NCI-H226 (cell line): ENCODE data around the gene CRYGC.
A peak's percentile ranks its signal among the peaks of the same experiment; 100 is the strongest.
"Not testable (repeated sequence)": the region's sequence is repeated elsewhere in the genome, so short reads cannot be mapped to it uniquely, and the experiment has no call there.

ENCODE experiments used
- DNase-seq: peaks from one replicate; pipeline ENCODE4 v3.0.0-alpha.2; 2015

Gene CRYGC

GRCh38 chr2:208135794-208136715 lies 6.4 kb upstream of the CRYGC start:
- no peak for DNase-seq

- DNase-seq, result no peak
These were observed 5.4 kb upstream of the CRYGC start for GRCh38 chr2:208134928-208135586.

- no peak for DNase-seq
These were observed 1.1 kb upstream of the CRYGC start for GRCh38 chr2:208130712-208131110.

- DNase-seq, result no peak
These were observed 1.5 kb downstream of the CRYGC start for GRCh38 chr2:208128136-208128535.

DNA sequence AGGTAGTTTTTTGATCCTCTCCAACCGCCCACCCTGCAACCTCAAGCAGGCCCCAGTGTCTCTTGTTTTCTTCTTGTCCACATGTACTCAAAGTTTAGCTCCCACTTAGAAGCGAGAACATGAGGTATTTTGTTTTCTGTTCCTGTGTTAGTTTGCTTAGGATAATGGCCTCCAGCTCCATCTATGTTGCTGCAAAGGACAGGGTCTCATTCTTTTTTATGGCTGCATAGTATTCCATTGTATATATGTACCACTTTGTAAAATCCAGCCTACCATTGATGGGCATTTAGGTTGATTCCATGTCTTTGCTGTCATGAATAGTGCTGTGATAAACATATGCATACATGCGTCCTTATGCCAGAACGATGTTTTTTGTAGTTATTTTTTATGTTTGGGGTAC lies 2.5 kb downstream of the CRYGC start:
- no peak for DNase-seq

DNA sequence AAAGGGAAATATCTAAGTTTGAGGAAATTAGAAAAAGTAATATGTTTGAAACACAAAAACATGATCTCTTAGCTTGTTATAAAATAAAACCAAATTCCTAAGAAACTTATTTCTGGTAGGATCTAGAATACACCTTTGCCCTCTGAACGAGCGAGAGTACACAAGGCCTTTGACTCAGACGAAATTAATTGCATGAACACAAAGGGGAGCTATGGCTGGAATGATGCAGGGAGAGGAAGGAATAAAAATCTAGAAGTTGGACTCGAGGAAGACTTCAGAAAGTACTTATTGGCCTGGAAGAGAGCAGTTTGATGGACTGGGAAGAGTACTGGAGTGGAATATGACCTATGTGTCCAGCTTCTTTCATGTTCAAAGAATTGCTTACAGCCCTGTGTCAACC lies 4.4 kb downstream of the CRYGC start:
- DNase-seq, result no peak

- not testable (repeated sequence) for DNase-seq
These were observed 5.5 kb downstream of the CRYGC start, which contains the start of gene CRYGD for GRCh38 chr2:208124013-208124715. Gene CRYGD (minus strand): TSS chr2:208124524. CDS start chr2:208124473, 51 bp downstream.

DNA sequence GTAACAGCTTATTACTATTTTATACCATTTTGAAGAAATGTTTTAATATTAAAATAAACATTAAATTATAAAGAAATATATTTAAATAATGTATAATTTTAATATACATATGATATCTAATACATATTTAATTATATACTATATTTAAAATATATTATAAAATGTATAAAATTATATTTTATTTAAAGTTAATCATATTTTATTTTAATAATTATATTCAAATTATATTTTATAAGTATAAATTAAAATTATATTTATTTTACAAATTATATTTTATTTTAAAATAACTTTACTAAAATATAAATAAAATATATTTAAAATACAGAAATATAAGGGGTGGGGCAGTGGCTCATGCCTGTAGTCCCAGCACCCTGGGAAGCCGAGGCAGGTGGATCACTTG lies 7.4 kb downstream of the CRYGC start:
- DNase-seq, result no peak

DNA sequence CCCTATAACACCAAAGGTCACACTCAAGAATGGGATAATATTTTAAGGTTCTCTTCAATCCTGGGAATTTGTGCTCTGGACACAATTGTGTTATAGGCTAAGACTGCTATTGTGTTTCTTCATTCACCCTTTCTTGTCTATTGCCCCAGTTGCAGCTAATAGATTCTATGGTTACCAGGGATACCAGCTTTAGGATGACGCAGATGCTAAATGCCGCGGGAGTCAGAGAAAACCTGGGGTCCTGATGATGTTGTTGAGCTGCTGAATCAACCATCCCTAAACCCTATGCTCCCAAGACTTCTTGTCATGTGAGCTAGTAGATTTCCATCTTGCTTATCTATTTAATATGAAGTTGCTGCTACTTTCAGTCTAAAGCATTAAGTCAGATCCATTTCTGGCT lies 10.7 kb downstream of the CRYGC start:
- no peak for DNase-seq

DNA sequence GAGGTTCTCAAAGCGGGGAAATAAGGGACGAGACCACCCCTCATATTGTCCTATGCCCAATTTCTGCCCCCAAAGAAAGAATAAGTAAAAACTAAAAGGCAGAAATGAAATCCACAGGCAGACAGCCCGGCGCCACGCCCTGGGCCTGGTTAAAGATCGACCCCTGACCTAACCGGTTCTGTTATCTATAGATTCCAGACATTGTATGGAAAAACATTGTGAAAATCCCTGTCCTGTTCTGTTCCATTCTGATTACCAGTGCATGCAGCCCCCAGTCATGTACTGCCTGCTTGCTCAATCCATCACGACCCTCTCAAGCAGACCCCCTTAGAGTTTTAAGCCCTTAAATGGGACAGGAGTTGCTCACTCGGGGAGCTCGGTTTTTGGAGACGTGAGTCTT lies 12.2 kb downstream of the CRYGC start:
- not testable (repeated sequence) for DNase-seq

DNA sequence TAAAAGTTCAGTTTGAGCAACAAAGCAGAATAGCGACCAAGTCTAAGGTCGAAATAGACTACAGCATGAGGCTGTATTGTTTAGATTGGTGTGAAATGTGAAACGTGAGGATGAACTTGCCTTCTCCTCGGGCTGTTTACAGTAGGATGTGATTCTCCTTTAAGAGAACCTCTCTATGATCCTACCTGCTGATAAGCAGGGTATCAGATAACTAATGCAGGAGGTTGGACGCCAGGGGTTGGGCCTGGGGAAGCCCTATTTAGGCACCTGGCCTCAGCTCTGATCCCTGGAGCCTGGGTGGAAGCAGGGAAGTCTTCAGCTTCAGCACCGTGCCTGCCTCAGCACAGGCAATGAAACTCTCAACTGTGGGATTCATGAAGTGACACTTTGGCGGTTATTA lies 16.7 kb downstream of the CRYGC start:
- no peak for DNase-seq

- DNase-seq, result not testable (repeated sequence)
These were observed 17.3 kb downstream of the CRYGC start for GRCh38 chr2:208112273-208112745.

DNA sequence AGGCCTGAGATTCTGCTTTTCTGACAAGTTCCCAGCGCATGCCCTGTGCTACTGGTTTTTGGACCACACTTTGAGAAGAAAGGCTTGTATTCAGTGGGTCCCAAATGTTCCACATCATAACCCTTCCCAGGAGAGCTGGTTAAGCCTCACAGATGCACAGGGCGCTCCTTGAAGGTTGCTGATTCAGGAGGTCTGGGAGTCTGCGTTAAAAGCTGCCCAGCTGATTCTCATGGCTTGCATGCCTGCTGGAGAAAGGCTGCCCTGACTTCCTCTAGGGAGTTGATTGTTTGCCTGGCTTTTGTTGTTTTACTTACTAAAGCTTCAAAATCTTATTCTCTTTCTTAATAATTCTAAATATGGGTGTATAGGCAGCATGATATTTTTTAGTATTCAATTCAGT lies 26.0 kb downstream of the CRYGC start:
- no peak for DNase-seq

GRCh38 chr2:208101716-208102631 lies 27.7 kb downstream of the CRYGC start:
- peak; percentile 1 for DNase-seq

DNA sequence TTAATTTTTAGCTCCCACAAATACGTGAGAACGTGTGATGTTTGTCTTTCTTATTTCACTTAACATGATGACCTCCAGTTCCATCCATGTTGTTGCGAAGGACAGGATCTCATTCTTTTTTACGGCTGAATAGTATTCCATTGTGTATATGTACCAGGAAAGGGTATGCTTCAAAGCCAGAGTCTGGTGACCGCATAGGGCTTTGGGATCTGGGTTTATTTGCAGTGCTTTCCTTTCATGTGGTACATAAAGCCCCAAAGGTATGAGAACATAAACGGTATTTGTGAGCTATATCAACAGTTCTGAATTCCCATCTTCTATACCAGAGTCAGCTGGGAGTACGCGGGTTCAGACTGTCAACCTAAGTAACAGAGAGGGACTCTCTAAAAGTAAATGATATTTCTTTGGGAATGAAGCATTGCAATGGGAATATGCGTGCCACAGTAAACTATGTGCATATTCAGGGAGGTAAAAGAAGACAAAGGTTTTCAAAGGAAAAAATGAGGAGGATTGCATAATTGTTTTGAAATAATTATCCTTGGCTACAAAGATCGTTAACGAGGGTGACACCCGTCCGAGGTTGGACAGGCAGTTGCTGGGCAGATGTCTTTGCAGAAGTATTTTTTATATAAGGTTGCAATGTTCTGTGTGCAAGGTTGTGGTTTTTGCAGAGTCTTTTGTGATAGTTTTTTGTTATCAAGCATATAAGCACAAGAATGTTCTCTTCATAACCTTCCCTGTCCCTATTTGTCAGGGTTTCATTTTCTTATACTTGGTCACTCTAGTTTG lies 29.8 kb downstream of the CRYGC start:
- DNase-seq, result no peak

DNA sequence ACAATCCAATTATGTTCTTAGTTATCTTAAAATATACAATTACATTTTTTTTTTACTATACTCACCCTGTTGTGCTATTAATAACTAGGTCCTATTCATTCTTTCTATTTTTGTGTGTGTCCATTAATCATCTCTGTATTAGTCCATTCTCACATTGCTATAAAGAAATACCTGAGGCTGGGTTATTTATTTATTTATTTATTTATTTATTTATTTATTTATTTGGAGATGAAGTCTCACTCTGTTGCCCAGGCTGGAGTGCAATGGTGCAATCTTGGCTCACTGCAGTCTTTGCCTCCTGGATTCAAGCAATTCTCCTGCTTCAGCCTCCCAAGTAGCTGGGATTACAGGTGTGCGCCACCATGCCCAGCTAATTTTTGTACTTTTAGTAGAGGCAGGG lies 30.9 kb downstream of the CRYGC start:
- DNase-seq, result not testable (repeated sequence)

DNA sequence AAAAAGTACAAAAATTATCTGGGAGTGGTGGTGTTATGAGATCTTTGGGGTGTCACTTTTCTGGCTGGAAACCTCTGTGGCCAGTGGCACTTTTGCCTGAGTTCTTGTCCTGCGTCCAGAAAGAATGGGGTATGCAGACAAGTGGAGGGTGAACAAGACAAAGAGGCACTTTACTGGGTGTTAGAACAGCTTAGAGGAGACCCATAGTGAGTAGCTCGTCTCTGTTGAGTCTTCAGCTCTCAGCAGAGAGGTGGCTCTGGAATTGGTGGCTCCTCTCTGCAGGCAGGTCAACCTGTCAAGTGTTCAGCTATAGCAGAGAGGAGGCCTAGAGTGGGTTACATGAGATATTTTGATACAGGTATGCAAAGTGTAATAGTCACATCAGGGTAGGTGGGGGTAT lies 31.4 kb downstream of the CRYGC start:
- DNase-seq, result no peak

DNA sequence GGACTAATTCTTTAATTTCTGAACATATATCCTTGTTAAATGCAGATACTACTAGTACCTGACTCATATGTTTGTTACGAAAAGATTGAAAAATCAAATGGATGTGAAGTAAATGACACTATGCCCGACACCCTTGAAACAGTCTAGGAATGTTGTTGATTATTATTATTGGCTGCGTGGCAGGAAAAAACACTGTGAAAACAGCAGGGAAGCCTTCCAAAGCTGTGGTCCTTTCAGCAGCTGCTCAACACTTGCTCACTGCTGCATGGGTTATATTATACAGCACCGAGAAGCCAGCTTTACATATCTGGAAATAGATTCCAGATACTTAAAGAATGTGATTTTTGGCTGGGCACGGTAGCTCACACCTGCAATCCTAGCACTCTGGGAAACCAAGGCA lies 31.8 kb downstream of the CRYGC start:
- DNase-seq, result no peak

- no peak for DNase-seq
These were observed 32.3 kb downstream of the CRYGC start for GRCh38 chr2:208097313-208097712.

DNA sequence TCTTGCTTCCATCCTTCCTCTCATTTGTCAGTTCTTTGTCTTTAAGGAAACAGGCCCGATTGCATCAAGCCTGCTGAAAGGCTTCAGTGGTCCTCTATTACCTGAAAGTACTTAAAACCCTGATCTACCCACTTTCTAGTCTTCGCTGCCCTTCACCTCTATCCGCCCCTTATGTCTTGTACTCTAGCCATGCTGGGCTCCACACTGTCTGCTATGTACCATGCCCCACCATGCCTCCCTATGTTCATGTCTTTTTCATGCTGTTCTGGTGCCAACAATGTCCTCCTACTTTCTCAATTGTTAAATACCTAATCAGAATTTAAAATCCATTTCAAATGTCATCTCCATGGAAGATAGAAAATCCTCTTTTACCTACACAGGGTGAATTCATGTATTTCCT lies 33.5 kb downstream of the CRYGC start:
- DNase-seq, result no peak

DNA sequence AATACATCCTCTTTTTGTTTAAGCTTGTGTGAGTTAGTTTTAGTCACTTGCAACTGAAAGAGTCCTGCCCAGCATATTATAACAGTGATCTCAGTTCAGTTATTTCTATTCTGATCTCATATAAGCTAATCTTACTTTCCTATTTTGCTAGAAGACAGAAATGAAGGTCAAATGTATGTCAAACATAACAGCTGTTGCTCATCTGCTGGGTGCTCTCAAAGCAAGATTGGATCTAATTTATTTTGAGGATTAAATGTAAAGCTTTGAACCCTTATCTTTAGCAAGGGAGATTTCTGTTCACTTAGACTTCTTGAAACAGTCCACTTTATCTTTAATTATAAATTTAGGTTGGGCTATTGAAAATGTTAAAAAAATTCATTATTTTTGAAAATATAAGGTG lies 36.5 kb downstream of the CRYGC start:
- DNase-seq, result no peak
